GM21576 (cell line): Measurements from ENCODE around the gene FNDC4.
"Not testable (repeated sequence)": the region's sequence is repeated elsewhere in the genome, so short reads cannot be mapped to it uniquely, and the experiment has no call there.

Source experiments
- ATAC-seq: cut with Tn5 transposase; IDR thresholded peaks from one replicate; pipeline ENCODE4 v1.9.1; 2021; ENCODE audit warnings: mild to moderate bottlenecking, moderate library complexity; ENCODE audit not compliant: unreplicated experiment

FNDC4 gene, protein sequence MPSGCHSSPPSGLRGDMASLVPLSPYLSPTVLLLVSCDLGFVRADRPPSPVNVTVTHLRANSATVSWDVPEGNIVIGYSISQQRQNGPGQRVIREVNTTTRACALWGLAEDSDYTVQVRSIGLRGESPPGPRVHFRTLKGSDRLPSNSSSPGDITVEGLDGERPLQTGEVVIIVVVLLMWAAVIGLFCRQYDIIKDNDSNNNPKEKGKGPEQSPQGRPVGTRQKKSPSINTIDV

DNA sequence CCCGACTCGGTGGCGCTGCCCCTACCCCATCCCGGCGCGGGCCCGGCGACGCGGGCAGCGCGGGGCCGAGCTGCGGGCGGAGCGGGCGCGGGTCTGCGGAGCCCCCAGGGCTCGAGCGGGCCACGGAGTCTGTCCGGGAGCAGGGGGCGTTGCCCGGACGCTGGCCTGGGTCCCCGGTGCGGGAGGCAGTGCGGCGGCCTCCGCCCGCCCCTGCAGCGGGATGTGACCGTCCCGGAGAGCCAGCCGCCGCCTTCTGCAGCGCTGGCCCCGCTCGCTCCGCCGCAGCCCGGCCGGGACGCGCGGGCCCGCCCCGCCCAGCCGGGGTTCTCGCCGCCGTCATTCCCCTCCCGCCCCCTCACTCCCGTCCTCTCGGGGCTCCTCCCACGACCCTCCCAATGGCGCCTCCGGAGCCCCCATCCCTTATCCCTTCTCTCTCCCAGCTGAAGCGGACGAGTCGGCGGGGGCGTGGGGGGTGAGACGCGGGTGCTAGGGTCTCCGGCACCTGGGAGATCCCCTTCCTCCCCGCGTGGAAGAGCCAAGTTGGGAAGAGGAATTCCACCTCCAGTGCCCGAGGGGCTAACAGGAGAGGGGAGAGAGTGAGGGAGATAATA is at the start of gene FNDC4:
Gene FNDC4, minus strand, starts transcription at position 257 of the 611 bp plus-strand sequence. CDS start 521 bp downstream, outside the sequence.
- no peak for ATAC-seq

GRCh38 chr2:27544143-27544821 is 49.3 kb upstream of the FNDC4 start:
- no peak for ATAC-seq

DNA sequence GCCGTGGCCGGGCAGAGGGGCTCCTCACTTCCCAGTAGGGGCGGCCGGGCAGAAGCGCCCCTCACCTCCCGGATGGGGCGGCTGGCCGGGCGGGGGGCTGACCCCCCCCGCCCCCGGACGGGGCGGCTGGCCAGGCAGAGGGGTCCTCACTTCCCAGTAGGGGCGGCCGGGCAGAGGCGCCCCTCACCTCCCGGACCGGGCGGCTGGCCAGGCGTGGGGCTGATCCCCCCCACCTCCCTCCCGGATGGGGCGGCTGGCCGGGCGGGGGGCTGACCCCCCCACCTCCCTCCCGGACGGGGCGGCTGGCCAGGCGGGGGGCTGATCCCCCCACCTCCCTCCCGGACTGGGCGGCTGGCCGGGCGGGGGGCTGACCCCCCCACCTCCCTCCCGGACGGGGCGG is 44.6 kb upstream of the FNDC4 start:
- not testable (repeated sequence) for ATAC-seq

GRCh38 chr2:27538839-27539450 is 43.9 kb upstream of the FNDC4 start:
- not testable (repeated sequence) for ATAC-seq

DNA sequence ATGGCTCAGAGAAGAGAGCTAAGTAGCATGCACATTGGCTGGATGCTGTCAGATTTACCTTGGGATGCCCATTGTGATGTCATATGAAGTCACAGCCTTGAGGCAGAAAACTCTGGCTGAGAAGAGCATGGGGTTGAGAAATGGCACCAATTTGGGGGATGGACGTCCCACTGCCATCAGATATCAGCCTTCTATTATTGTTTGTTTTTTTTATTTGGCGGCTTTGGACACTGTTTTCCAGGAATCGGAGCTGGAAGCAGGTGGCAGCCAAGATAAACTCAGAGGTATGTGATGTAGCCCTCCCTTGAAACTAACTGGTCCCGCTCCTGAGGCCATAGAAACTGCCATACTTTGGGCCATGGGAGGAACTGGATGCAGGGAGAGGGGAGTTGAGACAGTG is 42.3 kb upstream of the FNDC4 start:
- no peak for ATAC-seq

GRCh38 chr2:27531983-27532382 is 37.0 kb upstream of the FNDC4 start:
- no peak for ATAC-seq

DNA sequence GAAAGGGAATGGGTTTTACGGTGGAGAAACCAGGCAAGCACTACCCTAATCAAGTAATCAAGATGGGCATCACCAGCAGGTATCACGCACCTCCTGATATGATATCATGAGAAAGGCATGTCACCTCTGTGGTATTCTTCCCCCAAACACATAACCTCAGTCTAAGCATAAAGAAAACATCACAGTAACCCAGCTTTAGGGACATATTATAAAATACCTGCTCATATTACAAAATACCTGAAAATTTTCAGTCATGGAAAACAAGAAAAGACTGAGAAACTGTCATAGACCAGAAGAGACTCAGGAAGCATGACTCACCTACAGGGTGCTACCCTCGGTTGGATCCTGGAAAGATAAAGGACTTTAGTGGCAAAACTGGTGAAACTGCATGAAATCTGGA is 32.2 kb upstream of the FNDC4 start:
- ATAC-seq = no peak

DNA sequence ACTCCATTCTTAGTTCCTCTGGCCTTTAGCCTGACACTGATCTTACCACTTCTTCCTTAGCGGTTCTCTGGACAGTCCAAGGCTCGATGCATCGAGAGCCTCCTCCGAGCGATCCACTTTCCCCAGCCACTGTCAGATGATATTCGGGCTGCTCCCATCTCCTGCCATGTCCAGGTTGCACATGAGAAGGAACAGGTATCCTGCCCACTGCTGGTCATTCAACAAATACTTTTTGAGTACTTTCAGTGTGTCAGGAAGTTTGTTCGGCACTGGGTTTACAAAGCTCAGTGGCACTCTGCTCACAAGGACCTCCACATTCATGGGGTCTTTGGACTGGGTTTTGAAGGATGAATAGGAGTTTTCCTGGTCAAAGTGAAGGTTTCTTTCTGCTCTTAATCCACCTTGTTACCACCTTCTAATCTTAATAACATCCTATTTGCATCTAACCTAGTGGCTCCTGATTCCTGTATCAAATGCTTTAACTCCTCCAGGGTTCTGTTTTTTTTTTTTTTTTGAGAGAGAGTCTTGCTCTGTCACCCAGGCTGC is 27.5 kb upstream of the FNDC4 start:
- no peak for ATAC-seq

DNA sequence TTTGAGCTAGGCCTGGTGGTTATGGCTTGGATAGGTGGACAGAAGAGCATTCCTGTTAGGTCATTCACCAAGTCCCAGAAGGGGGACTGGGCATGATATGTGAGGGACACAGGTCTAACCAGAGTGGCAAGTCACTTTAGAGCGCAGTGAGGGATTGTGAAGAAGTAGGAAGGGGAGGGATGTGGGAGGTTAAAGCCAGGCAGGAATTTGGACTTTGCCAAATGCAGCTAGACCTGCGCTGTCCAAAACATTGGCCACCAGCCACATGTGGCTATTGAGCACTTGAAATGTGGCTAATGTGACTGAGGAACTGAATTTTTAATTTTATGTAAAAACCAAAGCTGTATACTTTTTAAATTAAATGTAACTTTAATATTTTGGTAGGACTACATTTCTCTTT is 25.3 kb upstream of the FNDC4 start:
- ATAC-seq = no peak

DNA sequence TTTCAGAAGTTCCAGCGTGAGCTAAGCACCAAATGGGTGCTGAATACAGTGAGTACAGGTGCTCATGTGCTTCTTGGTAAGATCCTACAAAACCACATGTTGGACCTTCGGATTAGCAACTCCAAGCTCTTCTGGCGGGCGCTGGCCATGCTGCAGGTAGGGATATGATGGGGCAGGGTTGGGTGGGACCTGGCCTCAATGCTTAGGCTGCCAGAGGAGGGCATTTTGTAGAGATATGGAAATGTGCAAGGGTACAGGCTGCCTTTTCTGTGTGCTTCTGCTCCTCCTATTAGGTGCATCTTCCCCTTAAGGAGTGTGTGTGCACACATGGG is 23.7 kb upstream of the FNDC4 start:
- no peak for ATAC-seq

- ATAC-seq = no peak
Measured at GRCh38 chr2:27518113-27518781, 23.2 kb upstream of the FNDC4 start.

GRCh38 chr2:27509326-27509725 is 14.3 kb upstream of the FNDC4 start:
- ATAC-seq = no peak

- no peak for ATAC-seq
Measured at GRCh38 chr2:27507293-27507692, 12.3 kb upstream of the FNDC4 start.

DNA sequence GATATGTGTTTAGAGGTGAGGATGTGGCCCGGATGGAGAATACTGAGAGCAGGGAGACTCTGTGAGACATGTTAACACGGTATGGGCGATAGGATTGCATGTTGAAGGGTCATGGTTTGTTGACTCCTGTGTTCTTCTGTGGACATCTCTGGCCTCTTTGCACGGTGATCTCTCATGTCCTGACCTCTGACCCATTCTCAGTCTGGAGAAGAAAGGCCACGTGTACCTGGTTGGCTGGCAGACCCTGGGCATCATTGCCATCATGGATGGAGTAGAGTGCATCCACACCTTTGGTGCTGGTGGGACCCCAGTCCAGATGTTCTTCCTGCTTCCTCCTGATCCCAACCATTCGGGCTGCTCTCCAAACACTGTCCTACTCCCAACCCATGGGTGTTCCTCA is 11.6 kb upstream of the FNDC4 start:
- no peak for ATAC-seq

DNA sequence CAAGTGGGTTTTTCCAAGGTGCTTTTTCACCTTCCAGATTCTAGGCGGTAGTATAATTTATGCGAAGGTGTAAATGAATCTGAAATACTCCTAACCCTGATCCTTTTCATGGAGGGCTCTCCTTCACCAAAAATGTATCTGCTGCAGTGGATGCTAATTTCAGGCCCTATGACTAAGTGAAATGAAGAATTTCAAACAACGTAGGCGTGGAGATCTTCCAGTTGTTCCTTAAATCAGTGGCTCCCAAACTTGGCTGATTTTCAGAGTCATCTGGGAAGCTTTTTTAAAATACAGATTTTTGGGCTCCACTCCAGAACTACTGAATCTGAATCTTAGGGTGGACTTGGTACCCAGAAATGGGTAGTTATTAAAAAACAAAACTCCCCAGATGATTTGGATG is 7.1 kb upstream of the FNDC4 start:
- no peak for ATAC-seq

GRCh38 chr2:27501042-27501441 is 6.0 kb upstream of the FNDC4 start:
- no peak for ATAC-seq

- ATAC-seq = no peak
Measured at GRCh38 chr2:27498975-27499374, 4.0 kb upstream of the FNDC4 start.

DNA sequence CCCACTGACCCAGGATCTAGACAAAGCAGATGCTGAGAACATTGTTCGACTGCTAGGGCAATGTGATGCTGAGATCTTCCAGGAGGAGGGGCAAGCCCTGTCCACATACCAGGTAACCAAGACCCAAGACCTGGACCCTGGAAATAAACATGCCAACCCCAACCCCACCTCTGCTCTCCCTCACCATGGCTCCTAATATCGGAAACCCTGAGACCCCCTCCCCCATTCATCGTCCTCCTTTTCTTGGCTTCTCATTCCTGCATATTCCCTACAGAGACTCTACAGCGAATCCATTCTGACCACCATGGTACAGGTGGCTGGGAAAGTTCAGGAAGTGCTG is 2.3 kb upstream of the FNDC4 start:
- ATAC-seq = no peak

- no peak for ATAC-seq
Measured at GRCh38 chr2:27496357-27497287, 1.6 kb upstream of the FNDC4 start, which contains the start of gene GCKR. TSS of gene GCKR (plus strand) at chr2:27496839. CDS start at chr2:27496905, 66 bp downstream.

DNA sequence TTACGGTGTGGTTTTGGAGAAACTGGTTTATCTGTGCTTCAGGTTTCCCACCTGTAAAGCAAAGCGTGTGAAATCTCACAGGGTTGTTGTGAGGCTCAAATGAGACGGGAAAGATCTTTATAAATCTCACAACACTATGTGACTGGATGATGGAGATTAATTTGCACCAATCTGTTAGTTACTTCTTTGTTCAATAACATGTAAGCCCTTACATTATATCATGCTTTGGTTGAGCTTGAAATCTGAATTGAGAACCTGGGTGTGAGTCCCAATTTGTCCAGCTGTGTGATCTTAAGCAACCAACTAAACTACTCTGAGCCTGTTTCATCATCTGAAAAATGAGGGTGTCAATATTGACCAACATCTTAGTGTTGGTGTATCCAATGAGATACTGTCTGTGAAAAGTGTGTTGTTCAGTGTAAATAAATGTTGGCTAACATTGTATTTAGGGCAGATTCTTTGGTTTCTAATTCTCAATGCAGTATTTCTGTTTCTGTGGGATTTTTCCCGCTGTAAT is 898 bp upstream of the FNDC4 start:
- no peak for ATAC-seq
